Kidney (tissue), 14 donors: Measurements from ENCODE around the gene CORO2B. TPM values are rescaled to one million over a fixed set of nuclear protein-coding genes. Genes with fewer than 3 reads are reported as not detected.

Experiments used
- DNase-seq, 5 donors: peaks; one replicate each; pipeline ENCODE4 v3.0.0-alpha.2; 2013 to 2020
- FAIRE-seq: peaks from 2 replicates; lab custom pipeline; 2012; peaks lifted over from hg19 to GRCh38; lab: Jason Lieb, UNC
- H3K27ac ChIP-seq, 2 donors: one replicate each; pipeline ENCODE4 v1.7.0; 2013; ENCODE audit warnings: low read depth in 2 of 2, low read length in 2 of 2, inconsistent platforms in 1 of 2
- H3K27me3 ChIP-seq: one replicate; pipeline ENCODE4 v1.7.1; 2013; ENCODE audit warnings: low read length, inconsistent platforms; ENCODE audit not compliant: control insufficient read depth, insufficient read depth
- H3K36me3 ChIP-seq, 3 donors: one replicate each; pipeline versions ENCODE4 v1.7.0 to v1.7.1; 2013; ENCODE audit warnings: low read length in 3 of 3, control low read depth in 1 of 3, inconsistent platforms in 1 of 3; ENCODE audit not compliant: insufficient read depth in 3 of 3, control insufficient read depth in 2 of 3
- H3K4me1 ChIP-seq, 3 donors: one replicate each; pipeline versions ENCODE4 v1.7.0 to v1.7.1; 2013; ENCODE audit warnings: low read length in 3 of 3, inconsistent platforms in 1 of 3, low read depth in 1 of 3; ENCODE audit not compliant: control insufficient read depth in 2 of 3, insufficient read depth in 2 of 3
- H3K4me3 ChIP-seq, 3 donors: one replicate each; pipeline versions ENCODE4 v1.7.0 to v1.8.1; 2013; ENCODE audit warnings: low read length in 3 of 3, control low read depth in 1 of 3, inconsistent platforms in 1 of 3
- H3K9ac ChIP-seq, 3 donors: one replicate each; pipeline versions ENCODE4 v1.7.0 to v1.7.1; 2013; ENCODE audit warnings: low read length in 3 of 3, control low read depth in 1 of 3, inconsistent platforms in 1 of 3
- H3K9me3 ChIP-seq, 3 donors: one replicate each; pipeline versions ENCODE4 v1.7.0 to v1.7.1; 2013; ENCODE audit warnings: low read length in 3 of 3, control low read depth in 1 of 3, inconsistent platforms in 1 of 3; ENCODE audit not compliant: control insufficient read depth in 2 of 3, insufficient read depth in 1 of 3
- intact Hi-C: fragments of 100-400 bp; cut with DNase I; formaldehyde crosslinking; loops from one replicate; pipeline ENCODE4 v1.11.1; 2022
- polyA plus RNA-seq: library from polyadenylated mRNA; stranded (reverse); fragments of 350-450 nt; fragmentation: Illumina TruSeq; extraction: RNeasy Lipid Tissue Mini Kit (QIAGEN cat#74804); gene quantifications from one replicate; pipeline ENCODE4 v1.2.3, GENCODE V29; 2014; ENCODE audit warnings: low read depth, low replicate concordance; ENCODE audit not compliant: insufficient read depth
- total RNA-seq: library from RNA; stranded (reverse); fragmentation: NEBNext Ultra II Directional; extraction: Animal tissue kit (Norgen Biotek cat#: 25700); gene quantifications from one replicate; pipeline ENCODE4 v1.2.1, GENCODE V29; 2021
- TF ChIP-seq, protein P1 (sequence below): IDR thresholded peaks from 3 replicates; pipeline ENCODE4 v1.5.1; 2012; ENCODE audit warnings: mild to moderate bottlenecking, moderate library complexity, borderline replicate concordance; ENCODE audit not compliant: insufficient read depth; ENCODE audit errors: extremely low read depth
- donor health status: control.
- donor health status: control.
- donor health status: control.
- donor health status: control.
- donor health status: control.
- donor health status: DM: yes; HTN: yes; CAD: no.
- donor health status: Normal renal cell carcinoma (clear cell type).

Gene CORO2B
- total and polyA plus RNA-seq, 2 donors from 2014 or later, result 7.9 to 9.0 TPM

DNA sequence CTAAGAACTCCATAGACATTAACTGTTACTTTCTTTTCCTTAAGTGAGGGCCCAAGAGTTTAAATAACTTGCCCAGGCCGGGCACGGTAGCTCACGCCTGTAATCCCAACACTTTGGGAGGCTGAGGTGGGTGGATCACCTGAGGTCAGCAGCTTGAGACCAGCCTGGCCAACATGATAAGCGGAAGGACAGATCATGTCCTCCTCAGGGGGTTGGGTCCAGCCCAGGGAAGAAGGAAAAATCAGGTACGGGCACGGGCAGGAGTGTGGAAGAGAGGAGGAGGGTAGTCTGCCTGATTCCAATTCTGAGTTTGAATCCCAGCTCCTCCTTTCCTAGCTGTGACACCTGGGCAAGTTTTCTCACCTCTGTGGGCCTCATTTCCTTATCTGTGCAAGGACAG, 123.1 kb downstream of the CORO2B start:
- DNase-seq (no peak), FAIRE-seq (no peak)
- TF ChIP-seq, protein P1, sequence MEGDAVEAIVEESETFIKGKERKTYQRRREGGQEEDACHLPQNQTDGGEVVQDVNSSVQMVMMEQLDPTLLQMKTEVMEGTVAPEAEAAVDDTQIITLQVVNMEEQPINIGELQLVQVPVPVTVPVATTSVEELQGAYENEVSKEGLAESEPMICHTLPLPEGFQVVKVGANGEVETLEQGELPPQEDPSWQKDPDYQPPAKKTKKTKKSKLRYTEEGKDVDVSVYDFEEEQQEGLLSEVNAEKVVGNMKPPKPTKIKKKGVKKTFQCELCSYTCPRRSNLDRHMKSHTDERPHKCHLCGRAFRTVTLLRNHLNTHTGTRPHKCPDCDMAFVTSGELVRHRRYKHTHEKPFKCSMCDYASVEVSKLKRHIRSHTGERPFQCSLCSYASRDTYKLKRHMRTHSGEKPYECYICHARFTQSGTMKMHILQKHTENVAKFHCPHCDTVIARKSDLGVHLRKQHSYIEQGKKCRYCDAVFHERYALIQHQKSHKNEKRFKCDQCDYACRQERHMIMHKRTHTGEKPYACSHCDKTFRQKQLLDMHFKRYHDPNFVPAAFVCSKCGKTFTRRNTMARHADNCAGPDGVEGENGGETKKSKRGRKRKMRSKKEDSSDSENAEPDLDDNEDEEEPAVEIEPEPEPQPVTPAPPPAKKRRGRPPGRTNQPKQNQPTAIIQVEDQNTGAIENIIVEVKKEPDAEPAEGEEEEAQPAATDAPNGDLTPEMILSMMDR, result no peak
- no peaks in the 10 kb centered on the region for H3K9me3 ChIP-seq
- peaks cover 0 to 4% (median 0%) of the 10 kb centered on the region in 3 donors for H3K4me1 ChIP-seq
- no peak overlapping the region for H3K9ac ChIP-seq
- no peak overlapping the region for H3K4me3 ChIP-seq
- no peaks in the 10 kb centered on the region for H3K36me3 ChIP-seq
- no peaks in the 10 kb centered on the region for H3K27me3 ChIP-seq
- no peak overlapping the region for H3K27ac ChIP-seq
- intact Hi-C loops, result no loop called here

- intact Hi-C loops, result no loop called here
- Histone ChIP-seq H3K9ac (no peak overlapping the region), H3K36me3 (no peaks in the 10 kb centered on the region), H3K4me1 (peaks cover 0 to 4% (median 0%) of the 10 kb centered on the region in 3 donors), H3K27me3 (no peaks in the 10 kb centered on the region), H3K27ac (peak overlapping the region in 1 of 2 donors; percentile 77), H3K9me3 (no peaks in the 10 kb centered on the region), H3K4me3 (no peak overlapping the region)
- FAIRE-seq (no peak), DNase-seq (peak in 3 of 5 donors; percentile 24 to 76 (median 36))
- TF ChIP-seq, protein P1, result no peak
Measured at GRCh38 chr15:68704496-68705021, 125.8 kb downstream of the CORO2B start.

- no peak overlapping the region for H3K4me3 ChIP-seq
- TF ChIP-seq, protein P1, result no peak
- H3K36me3 ChIP-seq, result no peaks in the 10 kb centered on the region
- peaks cover 0 to 2% (median 0%) of the 10 kb centered on the region in 3 donors for H3K4me1 ChIP-seq
- peak in 1 of 5 donors; percentile 26 for DNase-seq
- H3K27me3 ChIP-seq, result no peaks in the 10 kb centered on the region
- H3K9ac ChIP-seq, result no peak overlapping the region
- H3K27ac ChIP-seq, result no peak overlapping the region
- no peaks in the 10 kb centered on the region for H3K9me3 ChIP-seq
- intact Hi-C loops, result no loop called here
- no peak for FAIRE-seq
Measured at GRCh38 chr15:68706256-68706655, 127.5 kb downstream of the CORO2B start.

GRCh38 chr15:68706931-68707330, 128.1 kb downstream of the CORO2B start:
- Histone ChIP-seq H3K4me3 (no peak overlapping the region), H3K27me3 (no peaks in the 10 kb centered on the region), H3K9ac (no peak overlapping the region), H3K9me3 (no peaks in the 10 kb centered on the region), H3K27ac (no peak overlapping the region), H3K4me1 (peaks cover 0 to 2% (median 0%) of the 10 kb centered on the region in 3 donors), H3K36me3 (no peaks in the 10 kb centered on the region)
- no peak for DNase-seq
- TF ChIP-seq, protein P1, result no peak
- no peak for FAIRE-seq
- intact Hi-C loops, result no loop called here
